Loucy (cell line): ENCODE data around the gene PLCG1.

Experiments used
- H2AFZ ChIP-seq: fragments of 200-600 bp; sonication (generic); 2 replicates; pipeline ENCODE4 v1.6.0; 2016; ENCODE audit warnings: antibody characterized with exemption, mild to moderate bottlenecking, low read length, moderate library complexity
- H3F3A ChIP-seq: fragments of 200-600 bp; 2 replicates; pipeline ENCODE4 v1.6.0; 2016; ENCODE audit warnings: antibody characterized with exemption, low read depth, mild to moderate bottlenecking
- H3K27me3 ChIP-seq: fragments of 200-600 bp; sonication (generic); 2 replicates; pipeline ENCODE4 v1.6.1; 2014; ENCODE audit warnings: low read length, mild to moderate bottlenecking; ENCODE audit not compliant: insufficient read depth, poor library complexity, severe bottlenecking
- H3K36me3 ChIP-seq: fragments of 200-600 bp; sonication (generic); 2 replicates; pipeline ENCODE4 v1.6.1; 2016; ENCODE audit warnings: low read length; ENCODE audit not compliant: insufficient read depth
- H3K4me1 ChIP-seq: fragments of 200-600 bp; sonication (generic); 2 replicates; pipeline ENCODE4 v1.5.1; 2014; ENCODE audit warnings: low read length, mild to moderate bottlenecking; ENCODE audit not compliant: insufficient read depth, poor library complexity, severe bottlenecking
- H3K4me2 ChIP-seq: fragments of 200-600 bp; sonication (generic); 2 replicates; pipeline ENCODE4 v1.6.0; 2014; ENCODE audit warnings: antibody characterized with exemption, low read length, low read depth, mild to moderate bottlenecking; ENCODE audit not compliant: poor library complexity, severe bottlenecking
- H3K4me3 ChIP-seq: fragments of 200-600 bp; sonication (generic); 2 replicates; pipeline ENCODE4 v1.5.1; 2014; ENCODE audit warnings: low read length, mild to moderate bottlenecking, mixed read lengths; ENCODE audit not compliant: poor library complexity, severe bottlenecking
- H3K79me2 ChIP-seq: fragments of 200-600 bp; sonication (generic); 2 replicates; pipeline ENCODE4 v1.6.1; 2014; ENCODE audit warnings: low read length; ENCODE audit not compliant: insufficient read depth
- H3K9ac ChIP-seq: fragments of 200-600 bp; sonication (generic); 2 replicates; pipeline ENCODE4 v1.6.0; 2014; ENCODE audit warnings: mild to moderate bottlenecking, low read depth, low read length, moderate library complexity; ENCODE audit not compliant: poor library complexity, severe bottlenecking
- H3K9me2 ChIP-seq: fragments of 200-600 bp; sonication (generic); replicated peaks from 2 replicates; pipeline ENCODE4 v1.6.1; 2016; ENCODE audit warnings: low read depth, low read length, mixed read lengths
- H3K9me3 ChIP-seq: fragments of 200-600 bp; sonication (generic); 2 replicates; pipeline ENCODE4 v1.6.1; 2014; ENCODE audit warnings: mild to moderate bottlenecking, antibody characterized with exemption, low read length, low read depth; ENCODE audit not compliant: insufficient read depth
- H4K20me1 ChIP-seq: fragments of 200-600 bp; sonication (generic); 2 replicates; pipeline ENCODE4 v1.6.0; 2014; ENCODE audit warnings: antibody characterized with exemption, low read length, mild to moderate bottlenecking; ENCODE audit not compliant: insufficient read depth, poor library complexity, severe bottlenecking
- CTCF ChIP-seq: fragments of 200-600 bp; sonication (generic); conservative IDR thresholded peaks from 2 replicates; pipeline ENCODE4 v1.5.1; 2014; ENCODE audit warnings: mild to moderate bottlenecking, antibody characterized with exemption, low read length
- EZH2phosphoT487 ChIP-seq: fragments of 200-600 bp; IDR thresholded peaks from 2 replicates; pipeline ENCODE4 v1.6.1; 2018; ENCODE audit warnings: antibody characterized with exemption, mild to moderate bottlenecking, moderate library complexity, borderline replicate concordance

The PLCG1 gene

GRCh38 chr20:41150664-41151063 is 13.3 kb downstream of the PLCG1 start:
- H3K27me3 ChIP-seq = no peaks in the 10 kb centered on the region
- no peaks in the 10 kb centered on the region for H3F3A ChIP-seq
- peak overlapping the region; percentile 41 for H3K4me3 ChIP-seq
- no peak overlapping the region for H2AFZ ChIP-seq
- peak overlapping the region; percentile 5 for H3K9ac ChIP-seq
- H3K79me2 ChIP-seq = peaks cover 100% of the 10 kb centered on the region
- no peaks in the 10 kb centered on the region for H3K9me2 ChIP-seq
- peaks cover 93% of the 10 kb centered on the region for H3K4me1 ChIP-seq
- H3K36me3 ChIP-seq = peaks cover 12% of the 10 kb centered on the region; the same call in 1 of the 2 replicates
- TF ChIP-seq CTCF = no peak
- TF ChIP-seq EZH2phosphoT487 = no peak
- peaks cover 83% of the 10 kb centered on the region for H4K20me1 ChIP-seq
- H3K4me2 ChIP-seq = peak overlapping the region; percentile 64
- H3K9me3 ChIP-seq = no peaks in the 10 kb centered on the region

GRCh38 chr20:41151134-41151869 is 14.0 kb downstream of the PLCG1 start:
- TF ChIP-seq EZH2phosphoT487 = no peak
- no peak for TF ChIP-seq CTCF
- H4K20me1 ChIP-seq = peaks cover 83% of the 10 kb centered on the region
- H3K4me1 ChIP-seq = peaks cover 93% of the 10 kb centered on the region

GRCh38 chr20:41152108-41152757 is 14.9 kb downstream of the PLCG1 start:
- Histone ChIP-seq H3K36me3 (peaks cover 13% of the 10 kb centered on the region; the same call in 1 of the 2 replicates), H2AFZ (no peak overlapping the region), H3K9me2 (no peaks in the 10 kb centered on the region), H3K4me3 (no peak overlapping the region), H3K27me3 (no peaks in the 10 kb centered on the region), H3K9ac (peak overlapping the region; percentile 3), H3K79me2 (peaks cover 99% of the 10 kb centered on the region), H4K20me1 (peaks cover 82% of the 10 kb centered on the region), H3K4me2 (peak overlapping the region; percentile 4), H3F3A (0 out of 2 replicates have a peak, but pooled peaks cover under 1% of the 10 kb centered on the region), H3K9me3 (no peaks in the 10 kb centered on the region), H3K4me1 (peaks cover 93% of the 10 kb centered on the region)
- TF ChIP-seq CTCF (no peak), EZH2phosphoT487 (no peak)

More at GRCh38 chr20:41151134-41151869, 14.0 kb downstream of the PLCG1 start:
- Histone ChIP-seq H3F3A (no peaks in the 10 kb centered on the region), H3K4me3 (peak overlapping the region; percentile 41), H3K9me2 (no peaks in the 10 kb centered on the region), H3K9me3 (no peaks in the 10 kb centered on the region), H3K36me3 (peaks cover 13% of the 10 kb centered on the region; the same call in 1 of the 2 replicates), H2AFZ (no peak overlapping the region), H3K4me2 (peak overlapping the region; percentile 64), H3K27me3 (no peaks in the 10 kb centered on the region), H3K79me2 (peaks cover 100% of the 10 kb centered on the region), H3K9ac (no peak overlapping the region)
